ENCODE measurements around the gene SCP2D1. TPM values are rescaled to one million over a fixed set of nuclear protein-coding genes. Genes with fewer than 3 reads are reported as not detected.

The SCP2D1 gene
- total and polyA plus RNA-seq, 2 donors (not counting 3 experiments of a cell fraction or from before 2014, with no cell fraction given), result not detected

DNA sequence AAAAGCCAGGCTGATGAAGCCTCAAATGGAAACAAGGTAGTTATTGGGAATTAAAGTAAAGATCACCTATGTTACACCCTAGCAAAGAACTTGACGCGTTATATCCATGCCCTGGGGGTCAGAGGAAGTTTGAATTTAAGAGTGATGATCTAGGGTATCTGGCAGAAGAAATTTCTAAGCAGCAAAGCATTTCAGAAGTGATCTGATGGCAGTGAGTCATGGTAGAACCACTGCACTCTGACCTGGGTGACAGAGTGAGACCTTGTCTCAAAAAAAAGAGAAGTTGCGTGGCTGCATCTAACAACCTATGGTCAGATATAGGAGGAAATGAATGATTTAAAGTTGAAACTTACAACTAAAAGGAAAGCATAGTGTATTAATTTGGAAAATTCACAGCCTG is 45.2 kb downstream of the SCP2D1 start:
- dilution Hi-C loops (cut with MboI; ENCODE audit: extremely low pct_ligation_motif_present, low sequenced_read_pairs) (no loop called here), intact Hi-C loops (cut with micrococcal nuclease) (no loop called here)
- ChIA-PET CTCF (no interaction called here), POLR2A (no interaction called here)
- Histone ChIP-seq H3K79me2 (ENCODE audit: control insufficient read depth, insufficient read depth, low read length) (no peaks in the 10 kb centered on the region), H3K9ac (replicated peaks; ENCODE audit: extremely low read depth, insufficient read depth, low read length) (no peak overlapping the region), H3K4me3 (replicated peaks in 1 of 3; ENCODE audit: insufficient read depth in 1 of 3, low read depth in 1 of 3, low read length in 3 of 3) (no peak overlapping the region), H3K27ac (ENCODE audit: insufficient read depth, low read depth, low read length) (no peak overlapping the region), H3K4me2 (ENCODE audit: insufficient read depth, low read length) (no peak overlapping the region), H3K4me1 (ENCODE audit: control insufficient read depth, extremely low read depth, insufficient read depth, low read length) (no peaks in the 10 kb centered on the region), H4K20me1 (replicated peaks; ENCODE audit: control insufficient read depth, extremely low read depth, insufficient read depth, low read length) (no peaks in the 10 kb centered on the region), H2AFZ (ENCODE audit: low read depth, low read length) (no peak overlapping the region), H3K9me1 (replicated peaks; ENCODE audit: control insufficient read depth, extremely low read depth, insufficient read depth, low read length) (no peaks in the 10 kb centered on the region), H3K27me3 (ENCODE audit: control insufficient read depth in 2 of 2, insufficient read depth in 2 of 2, low read length in 2 of 2) (no peaks in the 10 kb centered on the region), H3K36me3 (ENCODE audit: control insufficient read depth in 2 of 2, extremely low read depth in 1 of 2, insufficient read depth in 2 of 2, low read length in 2 of 2) (no peaks in the 10 kb centered on the region), H3K9me3 (replicated peaks; ENCODE audit: control insufficient read depth, insufficient read depth, low read length) (no peaks in the 10 kb centered on the region)
- FAIRE-seq (no peak), DNase-seq (ENCODE audit: low read depth, low spot score) (no peak)
- no TSS peak for BruUV-seq (replicated peaks)
- TF ChIP-seq, protein P1, sequence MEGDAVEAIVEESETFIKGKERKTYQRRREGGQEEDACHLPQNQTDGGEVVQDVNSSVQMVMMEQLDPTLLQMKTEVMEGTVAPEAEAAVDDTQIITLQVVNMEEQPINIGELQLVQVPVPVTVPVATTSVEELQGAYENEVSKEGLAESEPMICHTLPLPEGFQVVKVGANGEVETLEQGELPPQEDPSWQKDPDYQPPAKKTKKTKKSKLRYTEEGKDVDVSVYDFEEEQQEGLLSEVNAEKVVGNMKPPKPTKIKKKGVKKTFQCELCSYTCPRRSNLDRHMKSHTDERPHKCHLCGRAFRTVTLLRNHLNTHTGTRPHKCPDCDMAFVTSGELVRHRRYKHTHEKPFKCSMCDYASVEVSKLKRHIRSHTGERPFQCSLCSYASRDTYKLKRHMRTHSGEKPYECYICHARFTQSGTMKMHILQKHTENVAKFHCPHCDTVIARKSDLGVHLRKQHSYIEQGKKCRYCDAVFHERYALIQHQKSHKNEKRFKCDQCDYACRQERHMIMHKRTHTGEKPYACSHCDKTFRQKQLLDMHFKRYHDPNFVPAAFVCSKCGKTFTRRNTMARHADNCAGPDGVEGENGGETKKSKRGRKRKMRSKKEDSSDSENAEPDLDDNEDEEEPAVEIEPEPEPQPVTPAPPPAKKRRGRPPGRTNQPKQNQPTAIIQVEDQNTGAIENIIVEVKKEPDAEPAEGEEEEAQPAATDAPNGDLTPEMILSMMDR (IDR thresholded peaks at IDR 0.05; ENCODE audit: extremely low read depth in 1 of 2, insufficient read depth in 1 of 2, low read depth in 1 of 2, low read length in 2 of 2), result no peak
- no peak for TF ChIP-seq JUN (IDR thresholded peaks at IDR 0.05; ENCODE audit: borderline replicate concordance, insufficient read depth, insufficient read length, low read depth)
- TF ChIP-seq GATA2 (IDR thresholded peaks at IDR 0.05; ENCODE audit: insufficient read depth, insufficient read length, low read depth, low read length), result no peak
- TF ChIP-seq, protein P2, sequence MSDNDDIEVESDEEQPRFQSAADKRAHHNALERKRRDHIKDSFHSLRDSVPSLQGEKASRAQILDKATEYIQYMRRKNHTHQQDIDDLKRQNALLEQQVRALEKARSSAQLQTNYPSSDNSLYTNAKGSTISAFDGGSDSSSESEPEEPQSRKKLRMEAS (IDR thresholded peaks at IDR 0.05; ENCODE audit: insufficient read depth, insufficient read length), result no peak
- no peak for TF ChIP-seq MYC (IDR thresholded peaks at IDR 0.05; ENCODE audit: low read depth, low read length)
- no peak for TF ChIP-seq EZH2 (IDR thresholded peaks at IDR 0.05; ENCODE audit: borderline replicate concordance, low read depth, low read length, severe bottlenecking)
- TF ChIP-seq FOS (IDR thresholded peaks at IDR 0.05; ENCODE audit: borderline replicate concordance, insufficient read depth, low read length), result no peak
- no peak for TF ChIP-seq POLR2A (IDR thresholded peaks at IDR 0.05; ENCODE audit: low read depth, low read length)
- no peak for TF ChIP-seq POLR2AphosphoS5 (IDR thresholded peaks at IDR 0.05; ENCODE audit: insufficient read depth, low read depth, low read length)

Other genes starting within 250 kb of the SCP2D1 start
- 54.1 and 62.4 TPM in 2 replicates for gene SMIM26, start 246.4 kb upstream of the SCP2D1 start, total RNA-seq
- 54.0 and 92.0 TPM in 2 replicates for gene SMIM26, start 246.4 kb upstream of the SCP2D1 start, polyA plus RNA-seq
- 50.8 and 62.9 TPM in 2 replicates for gene DTD1, start 225.7 kb upstream of the SCP2D1 start, total RNA-seq
- gene DTD1, start 225.7 kb upstream of the SCP2D1 start, polyA plus RNA-seq, result 39.6 and 48.2 TPM in 2 replicates